GM12865 (cell line): ENCODE measurements around the gene BAIAP2.

Source experiments
- DNase-seq: peaks from one replicate; pipeline ENCODE4 v3.0.0; 2010; ENCODE audit warnings: low read depth
- H3K4me3 ChIP-seq: 2 replicates; pipeline ENCODE4 v1.5.1; 2011; ENCODE audit warnings: mild to moderate bottlenecking, low read depth, low read length, control low read depth
- CTCF ChIP-seq: IDR thresholded peaks from 2 replicates; pipeline ENCODE4 v1.5.1; 2011; ENCODE audit warnings: low read length, control low read depth, low read depth, inconsistent platforms; ENCODE audit not compliant: insufficient read depth; ENCODE audit errors: missing control alignments

Gene BAIAP2

GRCh38 chr17:81081222-81082176 lies 46.5 kb downstream of the BAIAP2 start:
- no peak for TF ChIP-seq CTCF
- H3K4me3 ChIP-seq: no peak overlapping the region

GRCh38 chr17:81082177-81083073 lies 47.5 kb downstream of the BAIAP2 start:
- TF ChIP-seq CTCF: no peak
- no peak for DNase-seq
- no peak overlapping the region for H3K4me3 ChIP-seq

More at GRCh38 chr17:81081222-81082176, 46.5 kb downstream of the BAIAP2 start:
- no peak for DNase-seq

- TF ChIP-seq CTCF: no peak
- DNase-seq: no peak
- H3K4me3 ChIP-seq: no peak overlapping the region
Measured at GRCh38 chr17:81083125-81083765, 48.3 kb downstream of the BAIAP2 start.

GRCh38 chr17:81084680-81085419 lies 49.9 kb downstream of the BAIAP2 start:
- no peak for TF ChIP-seq CTCF
- no peak overlapping the region for H3K4me3 ChIP-seq
- no peak for DNase-seq

GRCh38 chr17:81085420-81085911 lies 50.5 kb downstream of the BAIAP2 start:
- DNase-seq: no peak
- TF ChIP-seq CTCF: no peak
- no peak overlapping the region for H3K4me3 ChIP-seq
